ENCODE measurements around the gene RAB10. TPM values are rescaled to one million over a fixed set of nuclear protein-coding genes. Genes with fewer than 3 reads are reported as not detected.

Gene RAB10
- total RNA-seq, 1 experiment from 2014 or later: 152 TPM

DNA sequence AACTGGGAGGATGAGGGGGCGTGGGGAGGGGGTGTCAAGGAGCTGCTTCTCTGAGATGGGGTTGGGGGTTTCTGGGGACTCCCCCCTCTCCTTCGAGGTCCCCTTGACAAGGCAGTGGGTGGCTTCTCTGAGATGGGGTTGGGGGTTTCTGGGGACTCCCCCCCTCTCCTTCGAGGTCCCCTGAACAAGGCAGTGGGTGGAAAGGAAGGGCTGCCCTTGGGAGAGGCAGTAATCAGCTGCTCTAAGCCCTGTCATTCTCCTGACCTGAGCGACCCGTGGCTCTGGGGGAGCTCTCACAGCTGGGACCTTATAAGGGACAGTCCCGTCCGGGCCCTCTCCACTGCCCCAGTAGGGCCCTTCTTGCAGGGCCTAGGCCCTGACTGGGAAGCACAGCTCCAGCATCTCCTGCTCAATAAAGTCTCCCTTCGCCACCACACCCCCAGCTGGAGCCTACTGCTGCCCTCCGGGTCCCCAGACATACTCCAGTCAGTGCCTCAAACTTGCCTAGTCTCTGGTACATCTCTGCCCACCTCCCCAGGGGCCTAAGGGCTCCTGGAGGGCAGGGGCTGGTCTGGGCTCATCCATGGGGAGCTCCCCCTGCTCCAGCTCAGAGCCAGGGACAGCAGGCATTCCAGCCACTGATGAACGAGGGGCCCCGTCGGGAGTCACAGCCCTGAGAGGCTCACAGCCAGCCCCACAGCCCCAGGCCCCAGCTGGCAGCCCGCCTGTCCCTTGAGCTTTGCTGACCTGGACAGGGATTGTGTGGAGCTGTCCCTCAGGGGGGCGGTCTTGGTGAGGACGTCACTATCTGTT lies 141.8 kb downstream of the RAB10 start:
- Histone ChIP-seq H3K4me3 (no peak overlapping the region), H3K9me3 (replicated peaks) (no peaks in the 10 kb centered on the region), H3K4me1 (no peaks in the 10 kb centered on the region), H3K36me3 (no peaks in the 10 kb centered on the region), H3K27ac (no peak overlapping the region), H3K27me3 (no peaks in the 10 kb centered on the region)
- DNase-seq: no peak

DNA sequence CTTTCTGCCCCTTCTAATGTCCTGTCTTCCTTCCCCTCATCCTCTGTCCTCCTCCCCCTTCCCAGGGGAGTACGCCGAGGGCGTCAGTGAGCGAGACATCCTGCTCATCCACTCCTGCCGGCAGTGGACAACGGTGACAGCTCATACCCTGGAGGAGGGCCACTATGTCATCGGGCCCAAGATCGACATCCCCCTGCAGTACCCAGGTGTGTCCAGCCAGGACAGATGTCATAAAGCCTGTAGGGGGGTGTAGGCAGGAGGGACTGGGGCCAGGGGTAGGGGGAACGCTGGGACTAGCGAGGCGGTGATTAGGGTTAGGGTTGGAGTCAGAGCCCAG lies 142.4 kb downstream of the RAB10 start:
- H3K27me3 ChIP-seq: no peaks in the 10 kb centered on the region
- no peaks in the 10 kb centered on the region for H3K9me3 ChIP-seq (replicated peaks)
- DNase-seq: no peak
- H3K4me1 ChIP-seq: no peaks in the 10 kb centered on the region
- H3K27ac ChIP-seq: no peak overlapping the region
- no peaks in the 10 kb centered on the region for H3K36me3 ChIP-seq
- H3K4me3 ChIP-seq: no peak overlapping the region

- Histone ChIP-seq H3K36me3 (no peaks in the 10 kb centered on the region), H3K4me1 (no peaks in the 10 kb centered on the region), H3K4me3 (no peak overlapping the region), H3K9me3 (replicated peaks) (no peaks in the 10 kb centered on the region), H3K27ac (no peak overlapping the region), H3K27me3 (no peaks in the 10 kb centered on the region)
- no peak for DNase-seq
Observed at GRCh38 chr2:26177122-26177521, 143.2 kb downstream of the RAB10 start.

DNA sequence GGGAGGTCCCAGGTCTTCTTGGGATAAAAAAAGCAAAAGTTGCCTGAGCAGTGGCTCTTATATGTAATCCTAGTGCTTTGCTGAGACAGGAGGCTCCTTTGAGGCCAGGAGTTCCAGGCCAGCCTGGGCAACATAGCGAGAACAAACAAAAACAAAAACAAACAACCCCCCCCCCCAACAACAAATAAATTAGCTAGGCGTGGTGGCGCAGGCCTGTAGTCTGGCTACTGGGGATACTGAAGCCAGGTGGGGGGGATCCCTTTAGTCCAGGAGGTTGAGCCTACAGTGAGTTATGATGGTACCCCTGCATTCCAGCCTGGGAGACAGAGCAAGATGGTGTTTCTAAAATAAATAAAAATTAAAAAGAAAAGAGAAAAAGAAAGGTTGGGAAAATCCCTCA lies 144.4 kb downstream of the RAB10 start:
- H3K4me1 ChIP-seq: no peaks in the 10 kb centered on the region
- H3K27ac ChIP-seq: no peak overlapping the region
- DNase-seq: no peak
- H3K27me3 ChIP-seq: no peaks in the 10 kb centered on the region
- no peak overlapping the region for H3K4me3 ChIP-seq
- no peaks in the 10 kb centered on the region for H3K9me3 ChIP-seq (replicated peaks)
- no peaks in the 10 kb centered on the region for H3K36me3 ChIP-seq

- Histone ChIP-seq H3K4me3 (no peak overlapping the region), H3K36me3 (no peaks in the 10 kb centered on the region), H3K27ac (no peak overlapping the region), H3K9me3 (replicated peaks) (no peaks in the 10 kb centered on the region), H3K27me3 (no peaks in the 10 kb centered on the region), H3K4me1 (no peaks in the 10 kb centered on the region)
- DNase-seq: no peak
Observed at GRCh38 chr2:26178746-26179436, 145.0 kb downstream of the RAB10 start.

DNA sequence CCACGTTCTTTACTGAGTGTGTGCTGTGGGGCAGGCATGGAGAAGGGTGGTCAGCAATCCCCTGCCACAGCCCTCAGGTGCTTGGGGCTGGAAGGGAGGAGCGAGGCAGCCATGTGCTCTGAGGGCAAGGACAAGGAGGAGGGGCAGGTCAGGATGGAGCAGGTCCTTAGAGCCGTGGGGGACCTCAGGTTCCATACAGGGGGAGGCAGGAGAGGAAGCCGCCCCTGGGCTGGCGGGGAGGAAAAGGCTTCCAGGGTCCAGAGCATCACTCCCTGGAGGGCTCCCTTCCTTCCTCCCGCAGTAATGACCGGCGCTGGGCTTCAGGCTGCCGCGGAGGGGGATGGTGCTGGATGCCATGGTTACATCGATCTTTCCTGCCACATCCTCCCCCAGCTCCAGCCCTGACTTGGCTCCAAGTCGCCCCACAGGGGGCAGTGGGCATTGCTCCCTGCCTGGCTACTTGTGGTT lies 145.6 kb downstream of the RAB10 start:
- H3K27me3 ChIP-seq: no peaks in the 10 kb centered on the region

GRCh38 chr2:26182441-26182840 lies 148.6 kb downstream of the RAB10 start:
- Histone ChIP-seq H3K27ac (no peak overlapping the region), H3K36me3 (no peaks in the 10 kb centered on the region)
- DNase-seq: no peak

More for the DNA sequence above, 145.6 kb downstream of the RAB10 start:
- H3K4me1 ChIP-seq: no peaks in the 10 kb centered on the region
- no peaks in the 10 kb centered on the region for H3K9me3 ChIP-seq (replicated peaks)
- no peaks in the 10 kb centered on the region for H3K36me3 ChIP-seq
- no peak overlapping the region for H3K27ac ChIP-seq
- no peak overlapping the region for H3K4me3 ChIP-seq
- DNase-seq: no peak

DNA sequence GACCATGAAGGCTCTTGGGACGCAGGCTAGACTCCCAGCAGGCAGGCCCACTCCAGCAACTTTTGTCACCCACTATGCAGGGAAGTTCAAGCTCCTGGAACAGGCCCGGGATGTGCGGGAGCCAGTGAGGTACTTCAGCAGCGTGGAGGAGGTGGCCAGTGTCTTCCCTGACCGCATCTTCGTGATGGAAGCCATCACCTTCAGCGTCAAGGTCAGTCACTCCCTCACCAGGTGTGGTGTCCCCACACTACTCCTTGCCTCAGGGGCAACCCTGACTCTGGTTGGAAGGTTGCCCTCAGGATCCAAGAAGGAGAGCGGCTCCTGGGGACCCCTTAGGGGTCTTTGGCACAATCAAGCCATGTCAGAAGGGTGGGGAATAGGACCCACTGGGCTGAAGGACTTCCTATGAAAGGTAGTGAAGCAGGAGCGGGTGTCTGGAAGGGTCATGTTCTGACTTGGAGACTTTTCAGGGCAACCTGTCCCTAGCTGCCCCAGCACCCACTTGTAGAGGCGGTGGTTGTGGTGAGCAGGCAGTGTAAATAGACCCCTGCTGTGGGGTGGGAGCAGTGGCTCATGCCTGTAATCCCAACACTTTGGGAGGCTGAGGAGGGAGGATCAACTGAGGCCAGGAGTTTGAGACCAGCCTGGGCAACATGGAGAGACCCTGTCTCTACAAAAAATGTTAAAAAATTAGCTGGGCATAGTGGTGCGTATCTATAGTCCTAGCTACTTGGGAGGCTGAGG lies 149.2 kb downstream of the RAB10 start:
- no peak for DNase-seq
- Histone ChIP-seq H3K9me3 (replicated peaks) (no peaks in the 10 kb centered on the region), H3K27ac (no peak overlapping the region), H3K4me1 (no peaks in the 10 kb centered on the region), H3K36me3 (no peaks in the 10 kb centered on the region), H3K4me3 (no peak overlapping the region), H3K27me3 (no peaks in the 10 kb centered on the region)

More at GRCh38 chr2:26182441-26182840, 148.6 kb downstream of the RAB10 start:
- Histone ChIP-seq H3K4me1 (no peaks in the 10 kb centered on the region), H3K4me3 (no peak overlapping the region), H3K27me3 (no peaks in the 10 kb centered on the region), H3K9me3 (replicated peaks) (no peaks in the 10 kb centered on the region)

DNA sequence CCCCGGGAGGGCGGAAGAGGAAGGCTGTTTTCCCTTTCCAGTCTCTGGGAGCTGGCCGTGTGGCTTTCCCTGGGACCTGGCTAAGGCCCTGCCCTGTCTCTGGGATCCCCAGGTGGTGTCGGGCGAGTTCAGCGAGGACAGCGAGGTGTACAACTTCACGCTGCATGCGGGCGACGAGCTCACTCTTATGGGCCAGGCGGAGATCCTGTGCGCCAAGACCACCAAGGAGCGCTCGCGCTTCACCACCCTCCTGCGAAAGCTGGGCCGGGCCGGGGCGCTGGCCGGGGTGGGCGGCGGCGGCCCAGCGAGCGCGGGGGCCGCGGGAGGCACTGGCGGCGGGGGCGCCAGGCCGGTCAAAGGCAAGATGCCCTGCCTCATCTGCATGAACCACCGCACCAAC lies 150.2 kb downstream of the RAB10 start:
- Histone ChIP-seq H3K9me3 (replicated peaks) (no peaks in the 10 kb centered on the region), H3K36me3 (no peaks in the 10 kb centered on the region), H3K27me3 (no peaks in the 10 kb centered on the region), H3K4me3 (no peak overlapping the region), H3K27ac (no peak overlapping the region), H3K4me1 (no peaks in the 10 kb centered on the region)
- DNase-seq: no peak

GRCh38 chr2:26184555-26185303 lies 150.8 kb downstream of the RAB10 start:
- DNase-seq: no peak
- H3K4me3 ChIP-seq: no peak overlapping the region
- H3K27me3 ChIP-seq: no peaks in the 10 kb centered on the region
- H3K4me1 ChIP-seq: no peaks in the 10 kb centered on the region
- no peak overlapping the region for H3K27ac ChIP-seq
- H3K9me3 ChIP-seq (replicated peaks): no peaks in the 10 kb centered on the region
- H3K36me3 ChIP-seq: no peaks in the 10 kb centered on the region

DNA sequence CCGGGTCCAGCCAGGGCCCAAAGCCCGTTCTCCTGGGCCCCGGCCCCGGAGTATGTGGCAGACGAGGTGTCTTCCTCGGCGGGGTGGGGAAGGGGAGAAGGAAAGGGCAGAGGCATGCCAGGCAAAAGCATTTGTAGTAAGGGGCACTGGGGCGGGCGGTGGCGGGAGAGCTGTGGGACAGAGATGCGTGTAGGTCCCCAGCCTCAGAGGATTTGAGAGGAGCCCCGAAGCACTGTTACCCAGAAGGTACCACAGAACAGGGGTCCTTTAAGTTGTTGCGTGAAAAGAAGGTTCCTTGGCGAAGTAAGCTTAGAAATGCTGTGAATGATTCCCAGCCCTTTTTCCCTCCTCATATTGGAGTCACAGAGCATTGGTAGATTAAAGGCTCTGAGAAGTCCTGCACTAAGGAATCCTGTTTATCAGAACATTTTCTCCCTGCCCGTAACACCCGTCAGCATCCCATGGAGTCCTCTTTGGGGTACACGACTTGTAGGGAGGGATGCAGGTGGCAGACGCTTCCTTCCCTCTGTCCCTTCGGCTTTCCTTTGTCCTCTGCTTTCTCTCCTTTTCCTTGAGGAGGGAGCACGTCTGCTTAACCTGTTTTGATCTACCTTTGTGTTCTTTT lies 151.5 kb downstream of the RAB10 start:
- Histone ChIP-seq H3K4me1 (no peaks in the 10 kb centered on the region), H3K4me3 (no peak overlapping the region), H3K27me3 (no peaks in the 10 kb centered on the region), H3K9me3 (replicated peaks) (no peaks in the 10 kb centered on the region), H3K27ac (no peak overlapping the region), H3K36me3 (peaks cover under 1% of the 10 kb centered on the region; the same call in 1 of the 2 replicates)
- no peak for DNase-seq

DNA sequence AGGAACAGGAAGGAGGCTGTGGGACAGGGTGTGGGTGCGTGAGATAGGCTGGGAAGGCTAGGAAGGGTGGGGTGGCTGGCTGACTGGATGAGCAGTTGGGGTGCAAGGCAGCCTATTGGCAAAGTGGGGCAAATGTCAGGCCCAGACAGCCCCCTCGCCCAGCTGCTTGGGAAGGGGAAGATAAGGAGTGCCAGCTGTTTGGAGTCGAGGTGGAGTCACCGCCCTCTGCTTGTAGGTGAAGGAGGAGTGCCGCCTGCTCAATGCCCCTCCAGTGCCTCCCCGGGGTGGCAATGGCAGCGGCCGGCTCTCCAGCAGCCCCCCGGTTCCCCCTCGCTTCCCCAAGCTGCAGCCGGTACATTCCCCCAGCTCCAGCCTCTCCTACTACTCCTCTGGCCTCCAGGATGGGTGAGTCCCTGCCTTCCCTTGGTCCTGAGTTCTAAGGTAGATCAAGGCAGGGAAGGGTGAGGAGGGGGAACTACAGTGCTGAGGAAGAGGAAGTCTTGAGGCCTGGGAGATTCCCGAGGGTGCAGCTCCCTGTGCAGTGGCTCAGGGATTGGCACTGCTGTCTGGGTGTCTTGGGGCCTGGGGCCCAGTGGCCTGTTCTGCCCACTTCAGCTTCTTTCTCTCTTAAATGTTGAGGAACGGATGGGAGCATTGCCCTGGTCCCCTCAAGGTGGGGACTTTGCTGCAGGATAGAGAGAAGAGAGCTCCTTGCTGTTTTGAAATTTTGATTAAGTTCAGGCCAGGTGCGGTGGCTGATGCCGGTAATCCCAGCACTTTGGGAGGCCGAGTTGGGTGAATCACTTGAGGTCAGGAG lies 152.3 kb downstream of the RAB10 start:
- no peak overlapping the region for H3K27ac ChIP-seq
- no peaks in the 10 kb centered on the region for H3K4me1 ChIP-seq
- no peak overlapping the region for H3K4me3 ChIP-seq
- no peak for DNase-seq
- no peaks in the 10 kb centered on the region for H3K9me3 ChIP-seq (replicated peaks)
- H3K36me3 ChIP-seq: peaks cover 4% of the 10 kb centered on the region; the same call in 1 of the 2 replicates
- H3K27me3 ChIP-seq: no peaks in the 10 kb centered on the region
